ENCODE results near the gene KIF15.
"Not testable (repeated sequence)": the region's sequence is repeated elsewhere in the genome, so short reads cannot be mapped to it uniquely, and the experiment has no call there.

The KIF15 gene, protein sequence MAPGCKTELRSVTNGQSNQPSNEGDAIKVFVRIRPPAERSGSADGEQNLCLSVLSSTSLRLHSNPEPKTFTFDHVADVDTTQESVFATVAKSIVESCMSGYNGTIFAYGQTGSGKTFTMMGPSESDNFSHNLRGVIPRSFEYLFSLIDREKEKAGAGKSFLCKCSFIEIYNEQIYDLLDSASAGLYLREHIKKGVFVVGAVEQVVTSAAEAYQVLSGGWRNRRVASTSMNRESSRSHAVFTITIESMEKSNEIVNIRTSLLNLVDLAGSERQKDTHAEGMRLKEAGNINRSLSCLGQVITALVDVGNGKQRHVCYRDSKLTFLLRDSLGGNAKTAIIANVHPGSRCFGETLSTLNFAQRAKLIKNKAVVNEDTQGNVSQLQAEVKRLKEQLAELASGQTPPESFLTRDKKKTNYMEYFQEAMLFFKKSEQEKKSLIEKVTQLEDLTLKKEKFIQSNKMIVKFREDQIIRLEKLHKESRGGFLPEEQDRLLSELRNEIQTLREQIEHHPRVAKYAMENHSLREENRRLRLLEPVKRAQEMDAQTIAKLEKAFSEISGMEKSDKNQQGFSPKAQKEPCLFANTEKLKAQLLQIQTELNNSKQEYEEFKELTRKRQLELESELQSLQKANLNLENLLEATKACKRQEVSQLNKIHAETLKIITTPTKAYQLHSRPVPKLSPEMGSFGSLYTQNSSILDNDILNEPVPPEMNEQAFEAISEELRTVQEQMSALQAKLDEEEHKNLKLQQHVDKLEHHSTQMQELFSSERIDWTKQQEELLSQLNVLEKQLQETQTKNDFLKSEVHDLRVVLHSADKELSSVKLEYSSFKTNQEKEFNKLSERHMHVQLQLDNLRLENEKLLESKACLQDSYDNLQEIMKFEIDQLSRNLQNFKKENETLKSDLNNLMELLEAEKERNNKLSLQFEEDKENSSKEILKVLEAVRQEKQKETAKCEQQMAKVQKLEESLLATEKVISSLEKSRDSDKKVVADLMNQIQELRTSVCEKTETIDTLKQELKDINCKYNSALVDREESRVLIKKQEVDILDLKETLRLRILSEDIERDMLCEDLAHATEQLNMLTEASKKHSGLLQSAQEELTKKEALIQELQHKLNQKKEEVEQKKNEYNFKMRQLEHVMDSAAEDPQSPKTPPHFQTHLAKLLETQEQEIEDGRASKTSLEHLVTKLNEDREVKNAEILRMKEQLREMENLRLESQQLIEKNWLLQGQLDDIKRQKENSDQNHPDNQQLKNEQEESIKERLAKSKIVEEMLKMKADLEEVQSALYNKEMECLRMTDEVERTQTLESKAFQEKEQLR (N-terminal part only)

DNA sequence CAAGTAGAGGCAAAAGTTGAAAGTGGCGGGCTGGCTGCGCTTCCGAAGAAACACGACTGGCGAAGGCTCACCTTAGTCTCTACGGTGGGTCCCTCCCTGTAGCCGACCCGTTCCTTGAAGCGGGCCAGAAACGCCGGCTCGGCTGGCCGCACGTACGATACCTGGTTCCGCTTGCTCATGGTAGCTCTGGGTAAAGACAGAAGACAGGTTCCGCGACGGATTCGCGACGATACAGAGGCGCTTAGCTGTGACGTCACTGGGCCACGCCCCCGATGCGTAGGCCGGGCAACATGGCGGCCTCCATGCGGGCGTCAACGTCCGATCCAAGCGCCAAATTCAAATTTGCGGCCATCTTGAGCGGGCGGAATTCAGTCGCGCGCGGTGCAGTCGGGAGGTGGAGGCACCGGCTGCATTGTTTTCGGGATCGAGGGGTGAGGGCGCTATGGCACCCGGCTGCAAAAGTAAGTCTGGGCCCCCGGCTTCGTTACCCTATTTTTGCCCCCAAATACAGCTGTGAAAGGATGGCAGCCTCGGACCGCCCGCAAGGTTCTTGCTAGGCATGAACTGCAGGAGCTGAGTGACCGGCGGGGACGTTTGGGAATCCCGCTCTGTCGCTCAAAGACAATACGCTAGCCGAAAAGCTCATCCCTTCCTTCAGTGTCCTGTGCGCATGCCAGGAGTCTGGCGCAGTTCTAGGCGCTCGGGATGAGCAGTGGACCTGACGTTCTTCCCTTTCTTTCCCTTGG lies at the start of gene KIF15, which contains the start of gene KIAA1143:
KIF15 (plus strand) TSS at position 371 of the 746 bp plus-strand sequence; CDS start at position 443, 72 bp downstream.
KIAA1143 (minus strand) TSS at position 196 of the 746 bp plus-strand sequence; CDS start at position 179, 17 bp downstream.
- peak; percentile 90 for DNase-seq

DNA sequence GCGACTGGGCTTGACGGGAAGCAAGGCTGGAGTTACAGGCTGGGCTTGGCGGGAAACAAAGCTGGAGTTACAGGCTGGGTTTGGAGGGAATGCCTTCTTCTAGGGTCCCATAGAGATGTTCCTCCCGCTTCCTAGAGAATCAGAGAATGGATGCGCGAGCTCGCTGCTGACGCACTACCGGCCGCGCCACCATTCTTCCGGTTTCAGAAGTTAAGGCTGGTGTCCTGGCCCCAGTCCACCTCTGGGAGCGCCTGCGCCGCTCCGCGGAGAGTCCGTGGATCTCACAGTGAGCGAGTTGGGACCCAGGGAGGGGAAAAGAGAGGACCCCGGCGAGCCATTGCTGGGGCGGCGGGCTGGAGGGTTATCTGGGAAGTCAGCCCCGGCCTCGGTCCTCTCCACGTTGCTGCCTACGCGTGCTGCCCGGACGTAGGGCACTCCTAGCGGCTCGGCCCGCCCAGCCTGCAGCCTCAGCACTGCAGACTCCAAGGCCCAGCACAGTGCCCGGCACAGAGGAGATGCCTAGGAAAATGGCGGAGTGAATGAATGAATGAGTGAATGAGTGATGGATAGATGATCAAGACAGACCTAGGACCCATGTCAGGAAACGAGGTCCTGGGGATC lies 49.0 kb upstream of the KIF15 start, which contains the start of gene ZNF502:
ZNF502 (plus strand) TSS at position 206 of the 621 bp plus-strand sequence. CDS start 7,602 bp downstream, outside the sequence.
- DNase-seq = peak; percentile 78

DNA sequence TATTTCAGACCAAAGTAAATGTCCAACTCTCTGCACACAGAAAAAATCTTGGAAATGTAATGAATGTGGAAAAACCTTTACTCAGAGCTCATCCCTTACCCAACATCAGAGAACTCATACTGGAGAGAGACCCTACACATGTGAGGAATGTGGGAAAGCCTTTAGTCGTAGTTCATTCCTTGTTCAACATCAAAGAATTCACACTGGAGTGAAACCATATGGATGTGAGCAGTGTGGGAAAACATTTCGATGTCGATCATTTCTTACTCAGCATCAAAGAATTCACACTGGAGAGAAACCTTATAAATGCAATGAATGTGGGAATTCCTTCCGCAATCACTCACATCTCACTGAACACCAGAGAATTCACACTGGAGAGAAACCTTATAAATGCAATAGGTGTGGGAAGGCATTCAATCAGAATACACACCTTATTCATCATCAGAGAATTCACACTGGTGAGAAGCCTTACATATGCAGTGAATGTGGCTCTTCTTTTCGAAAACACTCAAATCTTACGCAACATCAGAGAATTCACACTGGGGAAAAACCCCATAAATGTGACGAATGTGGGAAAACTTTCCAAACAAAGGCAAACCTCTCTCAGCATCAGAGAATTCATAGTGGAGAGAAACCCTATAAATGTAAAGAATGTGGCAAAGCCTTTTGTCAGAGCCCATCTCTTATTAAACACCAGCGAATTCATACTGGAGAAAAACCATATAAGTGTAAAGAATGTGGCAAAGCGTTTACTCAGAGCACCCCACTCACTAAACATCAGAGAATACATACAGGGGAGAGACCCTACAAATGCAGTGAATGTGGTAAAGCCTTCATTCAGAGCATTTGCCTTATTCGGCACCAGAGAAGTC lies 40.1 kb upstream of the KIF15 start:
- DNase-seq = no peak

DNA sequence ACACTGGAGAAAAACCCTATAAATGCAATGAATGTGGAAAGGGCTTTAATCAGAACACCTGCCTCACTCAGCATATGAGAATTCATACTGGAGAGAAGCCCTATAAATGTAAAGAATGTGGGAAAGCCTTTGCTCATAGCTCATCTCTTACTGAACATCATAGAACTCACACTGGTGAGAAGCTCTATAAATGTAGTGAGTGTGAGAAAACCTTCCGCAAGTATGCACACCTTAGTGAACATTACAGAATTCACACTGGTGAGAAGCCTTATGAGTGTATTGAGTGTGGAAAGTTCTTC lies 39.5 kb upstream of the KIF15 start:
- no peak for DNase-seq

DNA sequence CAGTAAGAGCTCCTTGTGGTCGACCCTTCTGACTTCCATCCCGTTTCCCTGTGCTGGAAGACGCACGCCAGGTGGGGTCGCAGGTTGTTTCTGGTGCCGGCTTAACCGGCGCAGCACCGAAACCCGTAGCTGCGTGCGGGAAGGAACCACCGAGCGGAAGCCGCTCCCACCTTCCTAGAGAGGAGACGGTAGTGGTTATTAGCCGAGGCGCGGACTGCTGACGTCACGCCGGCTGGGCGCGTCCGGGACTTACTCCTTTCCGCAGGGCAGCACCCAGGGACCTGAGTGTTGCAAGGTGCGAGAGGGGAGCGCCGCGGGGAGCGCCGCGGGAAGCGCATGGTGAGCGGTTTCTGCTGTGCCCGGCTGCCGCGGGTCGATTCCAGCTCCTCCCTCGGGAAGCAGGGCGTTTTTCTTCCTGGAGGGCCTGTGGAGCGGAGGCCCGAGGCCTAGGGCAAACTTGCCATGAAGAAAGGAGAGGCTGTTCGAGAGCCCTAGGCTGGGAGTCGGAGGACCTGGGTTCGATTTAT lies 32.1 kb upstream of the KIF15 start, which contains the start of gene ZNF501:
ZNF501 (plus strand) TSS at position 252 of the 527 bp plus-strand sequence. CDS start 4,787 bp downstream, outside the sequence.
- peak; percentile 80 for DNase-seq

DNA sequence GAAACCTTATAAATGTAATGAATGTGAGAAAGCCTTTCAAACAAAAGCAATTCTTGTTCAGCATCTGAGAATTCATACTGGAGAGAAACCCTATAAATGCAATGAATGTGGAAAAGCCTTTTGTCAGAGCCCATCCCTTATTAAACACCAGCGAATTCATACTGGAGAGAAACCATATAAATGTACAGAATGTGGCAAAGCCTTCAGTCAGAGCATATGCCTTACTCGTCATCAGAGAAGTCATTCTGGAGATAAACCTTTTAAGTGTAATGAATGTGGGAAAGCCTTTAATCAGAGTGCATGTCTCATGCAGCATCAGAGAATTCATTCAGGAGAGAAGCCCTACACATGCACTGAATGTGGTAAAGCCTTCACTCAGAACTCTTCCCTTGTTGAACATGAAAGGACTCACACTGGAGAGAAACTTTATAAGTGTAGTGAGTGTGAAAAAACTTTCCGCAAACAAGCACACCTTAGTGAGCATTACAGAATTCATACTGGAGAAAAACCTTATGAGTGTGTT lies 26.9 kb upstream of the KIF15 start:
- DNase-seq = no peak

DNA sequence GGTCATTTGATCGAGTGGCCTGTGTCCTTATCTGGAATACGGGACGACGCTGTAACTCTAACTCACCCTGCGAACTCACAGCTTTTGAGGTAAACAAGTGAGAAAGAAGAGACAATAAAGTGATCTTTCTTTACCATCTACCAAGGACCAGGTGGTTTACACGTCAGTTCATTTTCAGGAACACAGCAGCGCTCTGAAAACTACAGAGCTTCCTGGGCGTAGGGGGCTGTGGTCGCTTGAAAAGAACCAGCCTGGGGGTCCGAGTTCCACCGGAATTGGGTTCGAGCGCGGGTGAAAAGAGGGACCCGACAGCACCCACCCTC lies 532 bp upstream of the KIF15 start:
- no peak for DNase-seq

DNA sequence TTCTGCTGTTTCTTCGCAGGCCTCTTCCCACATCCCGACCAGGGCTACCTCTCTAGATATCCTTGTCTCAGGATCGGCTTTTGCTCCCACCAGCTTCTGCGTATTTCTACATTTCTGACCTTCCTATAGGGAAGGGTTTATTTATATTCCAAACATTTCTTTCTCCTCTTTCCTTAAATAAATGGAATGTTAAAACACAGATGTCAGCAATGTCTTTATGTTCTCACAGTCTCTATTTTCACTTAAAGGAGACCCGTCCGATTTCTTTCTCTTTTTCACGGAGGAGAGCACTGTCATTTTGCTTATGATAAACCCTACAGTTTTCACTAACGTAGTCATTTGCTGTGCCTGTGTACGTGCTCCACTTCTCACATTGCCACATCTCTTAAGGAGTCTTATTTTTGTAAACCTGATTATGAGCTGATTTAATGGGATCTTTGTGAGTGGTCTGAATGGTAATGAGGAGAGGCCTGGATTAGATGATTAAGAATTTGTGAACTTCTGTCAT lies 630 bp downstream of the KIF15 start:
- DNase-seq = no peak

DNA sequence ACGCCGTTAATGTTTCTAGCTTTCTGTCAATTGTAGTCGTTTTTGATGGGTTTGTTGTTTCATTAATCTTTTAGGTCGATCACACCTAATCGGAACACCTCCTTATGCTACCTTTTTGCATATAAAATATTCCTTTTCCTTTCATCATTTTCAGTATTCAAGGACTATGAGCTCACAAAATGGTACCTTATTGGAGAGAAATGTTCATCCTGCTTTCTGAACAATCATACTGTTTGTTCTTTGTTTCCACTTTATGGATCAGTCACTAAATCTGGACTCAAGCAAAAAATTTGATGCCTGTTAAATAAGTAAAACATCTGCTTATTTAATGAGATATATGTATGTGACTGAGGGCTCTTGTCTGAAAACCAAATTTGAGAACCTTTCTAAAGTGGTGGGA lies 1.1 kb downstream of the KIF15 start:
- no peak for DNase-seq

DNA sequence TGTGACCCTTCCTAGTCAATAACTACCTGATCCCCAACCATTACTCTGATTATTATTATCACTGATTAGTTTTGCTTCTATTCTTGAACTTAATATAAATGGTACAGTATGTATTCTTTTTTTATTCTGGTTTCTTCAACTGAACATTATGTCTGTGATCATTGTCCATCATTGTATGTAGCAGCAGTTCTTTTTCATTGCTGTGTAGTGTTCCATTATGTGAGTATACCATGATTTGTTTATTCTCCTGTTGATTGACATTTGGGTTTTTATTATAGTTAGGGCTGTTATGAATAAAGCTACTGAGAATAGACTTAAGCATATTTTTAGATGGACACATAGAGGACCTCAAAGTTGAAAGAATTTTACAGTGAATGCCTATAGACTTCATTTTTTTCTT lies 2.7 kb downstream of the KIF15 start:
- no peak for DNase-seq

DNA sequence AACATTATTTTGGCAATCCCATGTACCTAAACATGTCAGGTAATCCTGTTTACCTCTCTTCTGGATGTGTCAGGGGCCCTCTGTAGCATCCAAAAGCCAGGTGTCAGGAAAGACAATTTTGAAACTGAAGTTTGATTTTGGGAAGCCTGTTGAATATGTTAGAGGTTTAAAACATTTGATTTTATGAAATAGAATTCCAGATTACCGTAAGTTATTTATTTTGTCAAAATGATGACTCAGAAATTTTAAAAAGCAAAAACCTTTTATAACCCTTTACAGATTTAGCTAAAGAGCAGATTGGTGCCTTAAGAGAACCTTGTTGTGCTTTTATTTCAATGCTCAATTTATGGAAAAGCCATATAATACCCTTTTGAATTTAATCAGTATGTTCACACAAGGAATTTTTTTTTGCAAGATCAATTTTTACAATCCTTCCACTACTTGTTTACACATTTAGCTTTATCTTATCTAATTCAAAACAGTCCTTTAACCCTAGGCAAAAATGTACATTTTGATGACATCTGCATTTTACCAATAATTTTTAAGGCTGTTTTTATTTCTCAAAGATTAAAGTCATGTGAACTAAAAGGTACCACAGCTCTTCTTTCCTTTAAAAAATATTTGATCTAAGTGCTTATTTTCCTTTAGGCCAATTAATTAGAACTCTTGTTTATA lies 10.0 kb downstream of the KIF15 start:
- no peak for DNase-seq

DNA sequence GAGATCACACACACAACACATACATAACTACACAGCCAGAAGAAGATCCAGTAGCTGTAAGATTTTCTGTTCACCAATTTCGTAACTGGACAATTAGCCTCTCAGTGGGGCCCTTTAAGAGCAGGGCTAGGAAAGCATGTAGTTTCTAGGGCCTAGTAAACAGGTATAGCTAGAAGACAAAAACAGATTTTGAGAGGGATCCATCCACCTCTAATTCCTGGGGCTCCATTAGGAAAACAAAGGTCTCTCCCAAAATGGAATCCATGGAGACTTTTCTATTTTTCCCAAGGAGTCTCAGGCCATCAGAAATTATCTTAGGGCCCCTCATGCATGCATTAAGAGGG lies 10.5 kb downstream of the KIF15 start:
- DNase-seq = no peak

DNA sequence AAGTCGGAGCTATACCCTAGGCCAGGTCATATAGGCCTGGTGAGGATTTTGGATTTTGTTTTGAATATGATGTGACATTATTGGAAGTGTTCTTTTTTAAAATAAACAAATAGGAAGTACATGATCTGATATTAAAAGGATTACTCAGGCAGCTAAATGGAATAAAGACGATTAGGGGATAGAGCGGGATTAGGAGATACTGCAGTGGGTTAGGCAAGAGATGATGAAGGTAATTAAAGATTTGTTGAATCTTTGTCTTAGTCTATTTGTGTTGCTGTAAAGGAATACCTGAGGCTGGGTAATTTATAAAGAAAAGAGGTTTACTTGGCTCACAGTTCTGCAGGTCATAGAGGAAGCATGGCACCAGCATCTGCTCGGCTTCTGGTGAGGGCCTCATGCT lies 21.3 kb downstream of the KIF15 start:
- DNase-seq = no peak

DNA sequence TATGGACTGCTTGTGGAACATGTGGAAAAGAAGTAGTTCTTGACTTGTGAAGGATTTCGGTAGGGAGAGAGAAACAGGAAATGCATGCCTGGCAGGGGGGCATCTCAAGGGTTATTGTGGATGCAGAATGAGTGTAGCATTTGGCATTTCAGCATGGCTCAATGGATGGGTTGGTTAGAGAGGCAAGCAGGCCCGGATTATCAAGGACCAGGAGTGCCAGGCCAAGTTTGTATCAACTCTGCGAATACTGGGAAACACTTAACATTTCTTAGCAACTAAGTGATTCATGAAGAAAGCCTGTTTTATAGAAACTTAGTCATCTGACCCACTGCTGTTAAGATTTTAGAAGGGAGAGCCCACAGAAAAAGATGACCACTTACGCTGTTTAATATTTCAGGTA lies 33.6 kb downstream of the KIF15 start:
- no peak for DNase-seq

DNA sequence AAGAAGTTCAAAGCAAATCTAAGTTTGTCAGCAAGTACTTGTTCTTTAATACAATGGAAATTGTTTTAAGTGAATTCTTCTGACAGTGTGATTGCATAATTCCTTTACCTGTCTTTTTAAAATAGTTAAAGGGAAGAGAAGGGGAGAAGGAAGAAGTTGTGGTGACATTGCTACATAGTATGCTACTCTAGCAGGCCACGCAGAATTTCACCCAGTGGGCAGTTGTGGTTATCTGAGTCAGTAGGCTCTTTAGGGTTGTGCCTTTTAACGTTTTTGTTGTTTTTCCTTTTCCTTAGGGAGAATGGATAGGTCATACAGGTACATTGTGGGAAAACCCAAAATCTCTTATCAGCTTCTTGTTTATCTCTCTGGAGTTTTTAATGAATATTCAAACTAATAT lies 40.4 kb downstream of the KIF15 start:
- DNase-seq = no peak

DNA sequence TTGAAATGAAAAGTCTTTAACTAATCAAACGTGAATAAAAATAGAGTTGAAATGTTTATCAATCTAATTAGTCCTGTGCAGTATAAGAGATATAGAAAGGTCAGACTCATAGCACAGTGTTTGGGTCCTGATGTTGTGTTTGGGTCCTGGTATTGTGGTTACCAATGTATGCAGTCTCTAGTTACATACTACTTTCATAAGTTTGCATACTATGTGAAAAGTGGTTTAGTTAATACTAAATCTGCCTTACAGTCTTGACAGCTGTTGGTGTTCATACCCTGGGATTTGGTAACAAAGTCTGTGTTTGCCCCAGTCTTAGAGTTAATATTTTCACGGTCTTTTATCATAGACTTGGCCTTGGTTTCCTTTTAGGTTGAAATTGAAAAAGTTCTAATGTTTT lies 41.7 kb downstream of the KIF15 start:
- no peak for DNase-seq

DNA sequence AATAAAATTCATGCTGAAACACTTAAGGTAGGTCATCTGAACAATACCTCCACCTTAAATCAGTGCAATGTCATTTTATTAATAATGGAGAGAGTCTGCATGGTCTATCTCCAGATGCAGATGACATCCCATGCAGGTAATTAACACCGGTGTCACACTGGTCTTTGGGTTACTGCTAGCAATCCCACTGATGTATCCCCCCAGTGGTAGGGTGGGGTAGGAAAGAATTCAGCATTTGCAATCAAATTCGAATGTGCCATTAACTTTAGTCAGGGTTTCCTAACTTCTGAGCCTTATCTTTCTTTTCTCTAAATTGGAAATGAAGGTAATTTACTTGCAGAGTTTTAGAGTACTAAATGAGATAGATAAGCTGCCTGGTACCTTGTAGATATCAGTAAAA lies 44.4 kb downstream of the KIF15 start:
- DNase-seq = no peak

DNA sequence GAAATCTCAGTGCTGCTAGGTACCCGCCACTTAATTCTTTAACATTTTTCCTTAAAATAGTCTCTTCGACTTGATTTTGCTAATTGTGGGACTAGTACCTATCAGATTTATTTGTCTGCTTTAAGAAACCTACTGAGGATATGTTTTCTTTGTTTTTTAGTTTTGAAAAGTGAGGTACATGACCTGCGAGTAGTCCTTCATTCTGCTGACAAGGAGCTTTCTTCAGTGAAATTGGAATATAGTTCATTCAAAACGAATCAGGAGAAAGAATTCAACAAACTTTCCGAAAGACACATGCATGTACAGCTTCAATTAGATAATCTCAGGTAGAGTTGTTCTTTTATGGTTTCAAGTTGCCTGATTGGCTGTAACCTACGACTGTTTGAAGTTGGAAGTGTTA lies 53.2 kb downstream of the KIF15 start:
- no peak for DNase-seq

DNA sequence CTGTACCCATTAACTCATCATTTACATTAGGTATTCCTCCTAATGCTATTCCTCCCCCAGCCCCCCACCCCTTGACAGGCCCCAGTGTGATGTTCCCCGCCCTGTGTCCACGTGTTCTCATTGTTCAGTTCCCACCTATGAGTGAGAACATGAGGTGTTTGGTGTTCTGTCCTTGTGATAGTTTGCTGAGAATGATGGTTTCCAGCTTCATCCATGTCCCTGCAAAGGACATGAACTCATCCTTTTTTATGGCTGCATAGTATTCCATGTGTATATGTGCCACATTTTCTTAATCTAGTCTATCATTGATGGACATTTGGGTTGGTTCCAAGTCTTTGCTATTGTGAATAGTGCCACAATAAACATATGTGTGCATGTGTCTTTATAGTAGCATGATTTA lies 54.7 kb downstream of the KIF15 start:
- DNase-seq = not testable (repeated sequence)
